ENCODE measurements around the gene DSN1. TPM values are rescaled to one million over a fixed set of nuclear protein-coding genes. Genes with fewer than 3 reads are reported as not detected.
A peak's percentile ranks its signal among the peaks of the same experiment; 100 is the strongest.

Gene DSN1
- total RNA-seq, 1 donor from 2014 or later = 48.2 TPM

DNA sequence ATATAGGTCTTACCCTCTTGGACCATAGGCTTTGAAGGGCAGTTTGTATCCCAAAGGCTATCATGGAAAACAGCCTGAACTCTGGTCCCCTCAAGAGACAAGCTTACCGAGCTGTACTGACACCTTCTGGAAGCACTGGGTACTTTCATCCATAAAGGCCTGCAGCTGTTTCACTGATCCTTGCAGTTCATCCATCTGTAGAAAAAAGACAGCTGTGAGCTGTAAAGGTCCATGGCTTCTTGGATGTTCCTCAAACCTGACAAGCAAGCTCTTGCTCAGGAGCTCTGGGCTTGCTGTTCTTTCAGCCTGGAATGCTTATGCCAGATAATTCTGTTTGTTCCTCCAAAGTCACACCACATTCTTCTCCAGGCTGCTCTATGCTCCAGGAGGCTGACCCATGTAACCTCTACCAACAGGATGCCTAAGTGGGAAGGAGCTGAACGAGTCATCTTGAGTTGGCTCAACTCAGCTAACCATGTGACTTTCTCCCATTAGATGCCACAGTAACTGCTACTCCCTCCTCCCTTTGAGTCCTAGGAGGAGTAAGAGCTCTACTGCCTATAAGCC is 18.8 kb downstream of the DSN1 start:
- H3K9me3 ChIP-seq (ENCODE audit: low read depth) = no peaks in the 10 kb centered on the region
- H3K27me3 Mint-ChIP-seq (ENCODE audit: insufficient read depth, low read depth) = no peaks in the 10 kb centered on the region
- H3K4me3 Mint-ChIP-seq = no peak overlapping the region
- peaks cover 6% of the 10 kb centered on the region for H3K4me1 Mint-ChIP-seq
- no peaks in the 10 kb centered on the region for H3K79me2 ChIP-seq (ENCODE audit: low read depth)
- DNase-seq (ENCODE audit: low spot score) = peak; percentile 81
- no peak overlapping the region for H3K4me3 ChIP-seq
- H3K4me2 ChIP-seq = no peak overlapping the region
- no peak overlapping the region for H2AFZ ChIP-seq (replicated peaks)
- peaks cover 11% of the 10 kb centered on the region for H3F3A ChIP-seq (ENCODE audit: low read depth)
- H3K27me3 ChIP-seq = no peaks in the 10 kb centered on the region
- TF ChIP-seq EZH2phosphoT487 (IDR thresholded peaks at IDR 0.05) = no peak
- TF ChIP-seq, protein P1, sequence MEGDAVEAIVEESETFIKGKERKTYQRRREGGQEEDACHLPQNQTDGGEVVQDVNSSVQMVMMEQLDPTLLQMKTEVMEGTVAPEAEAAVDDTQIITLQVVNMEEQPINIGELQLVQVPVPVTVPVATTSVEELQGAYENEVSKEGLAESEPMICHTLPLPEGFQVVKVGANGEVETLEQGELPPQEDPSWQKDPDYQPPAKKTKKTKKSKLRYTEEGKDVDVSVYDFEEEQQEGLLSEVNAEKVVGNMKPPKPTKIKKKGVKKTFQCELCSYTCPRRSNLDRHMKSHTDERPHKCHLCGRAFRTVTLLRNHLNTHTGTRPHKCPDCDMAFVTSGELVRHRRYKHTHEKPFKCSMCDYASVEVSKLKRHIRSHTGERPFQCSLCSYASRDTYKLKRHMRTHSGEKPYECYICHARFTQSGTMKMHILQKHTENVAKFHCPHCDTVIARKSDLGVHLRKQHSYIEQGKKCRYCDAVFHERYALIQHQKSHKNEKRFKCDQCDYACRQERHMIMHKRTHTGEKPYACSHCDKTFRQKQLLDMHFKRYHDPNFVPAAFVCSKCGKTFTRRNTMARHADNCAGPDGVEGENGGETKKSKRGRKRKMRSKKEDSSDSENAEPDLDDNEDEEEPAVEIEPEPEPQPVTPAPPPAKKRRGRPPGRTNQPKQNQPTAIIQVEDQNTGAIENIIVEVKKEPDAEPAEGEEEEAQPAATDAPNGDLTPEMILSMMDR (IDR thresholded peaks at IDR 0.05) = peak; percentile 77
- no peak overlapping the region for H3K27ac Mint-ChIP-seq
- H3K4me1 ChIP-seq = no peaks in the 10 kb centered on the region
- peaks cover 14% of the 10 kb centered on the region for H3K36me3 Mint-ChIP-seq
- no peaks in the 10 kb centered on the region for H4K20me1 ChIP-seq (ENCODE audit: low read depth)
- no peak overlapping the region for H3K9ac ChIP-seq
- no peak overlapping the region for H3K27ac ChIP-seq
- H3K9me3 Mint-ChIP-seq = no peaks in the 10 kb centered on the region
- peaks cover 11% of the 10 kb centered on the region for H3K36me3 ChIP-seq

DNA sequence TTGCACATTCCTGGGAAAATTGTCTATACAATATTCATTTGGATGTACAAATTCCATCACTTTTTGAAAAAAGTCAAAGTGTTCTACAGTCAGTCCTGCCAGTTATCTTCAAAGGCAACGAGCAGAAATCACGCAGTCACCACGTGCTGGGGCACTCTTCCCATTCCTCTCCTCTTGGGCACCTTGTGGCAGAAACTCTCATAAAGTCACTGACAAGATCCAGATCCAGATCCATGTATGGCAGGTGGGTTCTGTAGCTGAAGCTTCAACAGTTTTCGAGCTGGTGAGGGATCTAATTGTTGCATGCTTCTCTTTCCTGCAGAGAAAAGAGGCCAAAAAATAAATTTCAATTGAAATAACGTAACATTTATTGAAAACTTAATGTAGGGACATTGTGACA is 21.0 kb downstream of the DSN1 start:
- peaks cover 11% of the 10 kb centered on the region for H3F3A ChIP-seq (ENCODE audit: low read depth)
- H3K4me3 Mint-ChIP-seq = no peak overlapping the region
- no peak overlapping the region for H3K27ac Mint-ChIP-seq
- H2AFZ ChIP-seq (replicated peaks) = no peak overlapping the region
- H3K4me1 Mint-ChIP-seq = peaks cover 6% of the 10 kb centered on the region
- no peaks in the 10 kb centered on the region for H3K79me2 ChIP-seq (ENCODE audit: low read depth)
- no peak overlapping the region for H3K27ac ChIP-seq
- H3K4me1 ChIP-seq = no peaks in the 10 kb centered on the region
- peaks cover 14% of the 10 kb centered on the region for H3K36me3 Mint-ChIP-seq
- no peaks in the 10 kb centered on the region for H3K9me3 ChIP-seq (ENCODE audit: low read depth)
- H4K20me1 ChIP-seq (ENCODE audit: low read depth) = no peaks in the 10 kb centered on the region
- H3K27me3 ChIP-seq = no peaks in the 10 kb centered on the region
- no peak for DNase-seq (ENCODE audit: low spot score)
- H3K9me3 Mint-ChIP-seq = no peaks in the 10 kb centered on the region
- H3K36me3 ChIP-seq = peaks cover 11% of the 10 kb centered on the region
- no peak overlapping the region for H3K4me3 ChIP-seq
- no peaks in the 10 kb centered on the region for H3K27me3 Mint-ChIP-seq (ENCODE audit: insufficient read depth, low read depth)
- H3K4me2 ChIP-seq = no peak overlapping the region
- no peak for TF ChIP-seq EZH2 (IDR thresholded peaks at IDR 0.05)
- TF ChIP-seq, protein P1 (IDR thresholded peaks at IDR 0.05) = no peak
- TF ChIP-seq EZH2phosphoT487 (IDR thresholded peaks at IDR 0.05) = no peak
- no peak overlapping the region for H3K9ac ChIP-seq

DNA sequence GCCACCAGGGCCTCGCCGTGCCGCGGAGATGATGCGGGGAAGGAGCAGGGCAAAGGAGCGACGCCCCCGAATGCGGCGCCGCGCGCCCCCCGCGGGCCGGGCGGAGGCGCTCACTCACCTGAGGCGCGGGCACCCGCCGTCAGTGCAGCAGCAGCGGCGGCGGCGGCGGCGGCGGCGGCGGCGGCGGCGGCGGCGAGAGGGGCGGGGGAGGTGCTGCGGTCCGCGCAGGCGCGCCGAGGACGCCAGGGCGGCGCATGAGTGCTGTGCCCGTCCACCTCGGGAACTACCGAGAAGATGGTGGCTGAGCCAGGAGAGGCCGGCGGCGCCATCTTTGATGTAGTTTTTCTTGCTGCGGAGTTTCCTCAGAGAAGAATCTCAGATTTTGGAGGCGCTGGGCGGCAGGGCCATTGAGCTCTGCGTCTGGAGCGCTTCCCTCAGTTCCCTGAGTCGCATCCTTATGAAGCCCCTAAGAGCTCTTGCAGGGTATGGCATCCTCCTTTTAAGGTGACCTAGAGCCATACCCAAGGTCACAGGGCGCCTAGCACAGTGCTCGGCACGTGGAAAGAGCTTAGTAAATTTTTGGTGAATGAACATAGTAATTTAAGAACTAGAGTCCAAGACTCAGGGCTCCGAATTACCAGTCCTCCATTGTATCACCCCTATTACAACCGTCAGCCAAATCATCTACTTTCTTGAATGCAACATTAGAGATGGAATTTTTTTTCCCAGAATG is 27.5 kb downstream of the DSN1 start, which contains the start of gene NDRG3:
Gene NDRG3 (minus strand): TSS at position 164 of the 733 bp plus-strand sequence. CDS start 24,355 bp downstream, outside the sequence.
- Histone ChIP-seq H3F3A (ENCODE audit: low read depth) (peaks cover 18% of the 10 kb centered on the region), H3K9me3 (ENCODE audit: low read depth) (no peaks in the 10 kb centered on the region), H3K79me2 (ENCODE audit: low read depth) (no peaks in the 10 kb centered on the region), H3K27me3 (peaks cover 14% of the 10 kb centered on the region), H3K9ac (no peak within 1 kb of the TSS), H3K27ac (no peak within 1 kb of the TSS), H3K4me1 (no peaks in the 10 kb centered on the region), H4K20me1 (ENCODE audit: low read depth) (peaks cover 5% of the 10 kb centered on the region), H3K4me2 (peak within 1 kb of the TSS; percentile 92), H2AFZ (replicated peaks) (peak within 1 kb of the TSS; percentile 91), H3K4me3 (peak within 1 kb of the TSS; percentile 81), H3K36me3 (no peaks in the 10 kb centered on the region)
- peaks cover 6% of the 10 kb centered on the region for H3K27me3 Mint-ChIP-seq (ENCODE audit: insufficient read depth, low read depth)
- H3K36me3 Mint-ChIP-seq = peaks cover 3% of the 10 kb centered on the region
- DNase-seq (ENCODE audit: low spot score) = peak; percentile 98
- H3K9me3 Mint-ChIP-seq = no peaks in the 10 kb centered on the region
- TF ChIP-seq EZH2 (IDR thresholded peaks at IDR 0.05) = no peak
- TF ChIP-seq, protein P1 (IDR thresholded peaks at IDR 0.05) = no peak
- no peak for TF ChIP-seq EZH2phosphoT487 (IDR thresholded peaks at IDR 0.05)
- peak within 1 kb of the TSS; percentile 94 for H3K4me3 Mint-ChIP-seq
- H3K27ac Mint-ChIP-seq = peak within 1 kb of the TSS; percentile 39
- H3K4me1 Mint-ChIP-seq = peaks cover 20% of the 10 kb centered on the region
